Esophagus squamous epithelium (tissue), 4 donors: ENCODE results near the gene NXN.

ENCODE experiments used
- POLR2A ChIP-seq, 4 donors: fragments of 450-650 bp; IDR thresholded peaks; one replicate each; pipeline ENCODE4 v1.6.1; 2017; ENCODE audit warnings: antibody characterized with exemption in 4 of 4, mild to moderate bottlenecking in 4 of 4, moderate library complexity in 3 of 4
- TF ChIP-seq, protein P1 (sequence below), 6 experiments: fragments of 450-650 bp in 4 of 6; fragments of 200-600 bp in 2 of 6; sonication (generic) in 2 of 6; IDR thresholded peaks; one replicate each; pipeline ENCODE4 v1.5.1; 2016 to 2019; ENCODE audit warnings: antibody characterized with exemption in 6 of 6, mild to moderate bottlenecking in 4 of 6, moderate library complexity in 4 of 6

DNA sequence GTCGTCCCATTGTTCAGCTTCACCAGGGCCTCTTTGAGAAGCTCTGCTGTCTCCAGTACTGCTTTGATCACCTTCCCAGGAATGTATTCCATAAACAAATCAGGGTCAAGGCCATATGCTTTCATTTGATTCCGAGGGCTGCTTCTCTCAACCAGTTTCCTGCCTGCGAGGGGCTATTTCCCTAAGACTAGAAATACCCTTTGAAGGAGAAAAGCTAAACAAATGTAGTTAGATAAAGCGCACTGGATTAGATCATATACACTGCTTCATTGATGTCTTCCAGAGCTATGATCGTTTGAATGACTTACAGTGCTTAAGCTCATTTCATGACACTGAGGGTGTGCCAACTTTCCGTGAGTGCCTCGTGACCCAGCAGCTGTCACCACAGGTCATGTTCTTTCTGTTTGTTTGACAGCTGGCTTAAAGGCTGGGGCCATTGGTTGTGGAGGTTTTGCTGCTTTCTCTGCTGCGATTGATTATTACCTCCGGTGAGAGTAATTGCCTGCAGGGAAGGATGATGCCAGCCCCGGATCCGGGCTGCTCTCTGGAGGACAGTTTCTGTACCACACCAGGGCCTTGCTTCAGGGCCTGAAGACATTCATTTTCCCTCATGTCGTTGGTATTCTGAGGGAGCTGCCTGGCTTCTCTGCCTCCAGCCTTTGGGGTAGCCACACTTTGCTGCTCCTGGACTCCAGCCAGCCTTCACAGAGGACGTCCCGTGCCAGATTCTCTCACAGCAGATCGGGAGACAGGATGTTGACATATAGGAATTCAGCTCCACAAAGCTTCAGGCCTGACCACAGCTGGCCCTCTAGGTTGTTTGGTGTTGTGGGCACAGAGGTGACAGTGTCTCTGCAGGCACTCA is 21.3 kb upstream of the NXN start:
- TF ChIP-seq, protein P1, sequence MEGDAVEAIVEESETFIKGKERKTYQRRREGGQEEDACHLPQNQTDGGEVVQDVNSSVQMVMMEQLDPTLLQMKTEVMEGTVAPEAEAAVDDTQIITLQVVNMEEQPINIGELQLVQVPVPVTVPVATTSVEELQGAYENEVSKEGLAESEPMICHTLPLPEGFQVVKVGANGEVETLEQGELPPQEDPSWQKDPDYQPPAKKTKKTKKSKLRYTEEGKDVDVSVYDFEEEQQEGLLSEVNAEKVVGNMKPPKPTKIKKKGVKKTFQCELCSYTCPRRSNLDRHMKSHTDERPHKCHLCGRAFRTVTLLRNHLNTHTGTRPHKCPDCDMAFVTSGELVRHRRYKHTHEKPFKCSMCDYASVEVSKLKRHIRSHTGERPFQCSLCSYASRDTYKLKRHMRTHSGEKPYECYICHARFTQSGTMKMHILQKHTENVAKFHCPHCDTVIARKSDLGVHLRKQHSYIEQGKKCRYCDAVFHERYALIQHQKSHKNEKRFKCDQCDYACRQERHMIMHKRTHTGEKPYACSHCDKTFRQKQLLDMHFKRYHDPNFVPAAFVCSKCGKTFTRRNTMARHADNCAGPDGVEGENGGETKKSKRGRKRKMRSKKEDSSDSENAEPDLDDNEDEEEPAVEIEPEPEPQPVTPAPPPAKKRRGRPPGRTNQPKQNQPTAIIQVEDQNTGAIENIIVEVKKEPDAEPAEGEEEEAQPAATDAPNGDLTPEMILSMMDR (IDR thresholded peaks at IDR 0.05), result no peak
- no peak for TF ChIP-seq POLR2A (IDR thresholded peaks at IDR 0.05)
